ENCODE data around the gene IGSF9B.

IGSF9B gene

GRCh38 chr11:133961890-133962289, 5.1 kb upstream of the IGSF9B start:
- Histone ChIP-seq H4K20me1 (ENCODE audit: insufficient read depth, low read length) (no peaks in the 10 kb centered on the region), H3K9ac (ENCODE audit: low read length) (no peak overlapping the region), H3K4me1 (ENCODE audit: low read length) (no peaks in the 10 kb centered on the region), H2AFZ (ENCODE audit: low read depth, low read length) (no peak overlapping the region), H3K79me2 (ENCODE audit: low read length) (no peaks in the 10 kb centered on the region), H3K9me3 (ENCODE audit: insufficient read depth, low read length) (no peaks in the 10 kb centered on the region), H3K4me2 (ENCODE audit: low read length) (no peak overlapping the region), H3K27me3 (ENCODE audit: low read depth, low read length) (peaks cover 2% of the 10 kb centered on the region; the same call in 1 of the 2 replicates), H3K36me3 (replicated peaks; ENCODE audit: low read depth, low read length) (no peaks in the 10 kb centered on the region), H3K27ac (ENCODE audit: low read length) (no peak overlapping the region), H3K4me3 (ENCODE audit: low read length) (no peak overlapping the region)
- TF ChIP-seq CTCF (IDR thresholded peaks at IDR 0.05; ENCODE audit: low read depth, low read length) (no peak), EZH2phosphoT487 (IDR thresholded peaks at IDR 0.05; ENCODE audit: low read depth) (no peak)

- no peaks in the 10 kb centered on the region for H3K79me2 ChIP-seq (ENCODE audit: low read length)
- no peak overlapping the region for H3K9ac ChIP-seq (ENCODE audit: low read length)
- H3K4me3 ChIP-seq (ENCODE audit: low read length), result no peak overlapping the region
- H3K27ac ChIP-seq (ENCODE audit: low read length), result no peak overlapping the region
- H3K4me2 ChIP-seq (ENCODE audit: low read length), result no peak overlapping the region
- H2AFZ ChIP-seq (ENCODE audit: low read depth, low read length), result no peak overlapping the region
- H3K4me1 ChIP-seq (ENCODE audit: low read length), result no peaks in the 10 kb centered on the region
- H4K20me1 ChIP-seq (ENCODE audit: insufficient read depth, low read length), result no peaks in the 10 kb centered on the region
- no peak for TF ChIP-seq CTCF (IDR thresholded peaks at IDR 0.05; ENCODE audit: low read depth, low read length)
- TF ChIP-seq EZH2phosphoT487 (IDR thresholded peaks at IDR 0.05; ENCODE audit: low read depth), result no peak
- no peaks in the 10 kb centered on the region for H3K36me3 ChIP-seq (replicated peaks; ENCODE audit: low read depth, low read length)
- H3K9me3 ChIP-seq (ENCODE audit: insufficient read depth, low read length), result no peaks in the 10 kb centered on the region
- H3K27me3 ChIP-seq (ENCODE audit: low read depth, low read length), result peaks cover 2% of the 10 kb centered on the region; the same call in 1 of the 2 replicates
These were observed 1.1 kb upstream of the IGSF9B start for GRCh38 chr11:133957900-133958299.

DNA sequence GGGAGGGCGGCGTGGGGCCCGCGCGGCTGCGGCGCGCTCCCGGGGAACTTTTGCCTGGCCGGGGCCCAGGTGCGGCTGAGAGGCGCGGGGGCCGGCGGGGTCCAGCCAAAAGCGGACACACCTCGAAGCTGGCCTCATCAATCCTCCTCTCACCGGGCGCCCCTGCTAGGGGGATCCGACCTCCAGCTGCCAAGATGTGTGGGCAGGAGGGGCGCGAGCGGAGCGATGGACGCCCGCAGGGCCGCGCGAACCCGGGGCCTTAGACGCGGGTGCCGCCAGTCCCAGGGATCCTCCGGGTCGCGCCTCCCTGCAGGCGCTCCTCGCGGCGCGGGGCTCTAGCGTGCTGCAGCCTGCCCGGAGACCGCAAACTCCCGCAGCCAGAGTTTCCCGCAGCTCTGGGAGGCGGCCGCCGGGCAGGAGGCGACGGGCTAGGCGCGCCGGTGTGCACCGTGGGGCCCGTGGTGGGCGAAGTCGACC, 785 bp downstream of the IGSF9B start:
- Histone ChIP-seq H3K27me3 (ENCODE audit: low read depth, low read length) (0 out of 2 replicates have a peak, but pooled peaks cover 2% of the 10 kb centered on the region), H3K9me3 (ENCODE audit: insufficient read depth, low read length) (no peaks in the 10 kb centered on the region), H3K36me3 (replicated peaks; ENCODE audit: low read depth, low read length) (no peaks in the 10 kb centered on the region), H4K20me1 (ENCODE audit: insufficient read depth, low read length) (no peaks in the 10 kb centered on the region), H3K4me2 (ENCODE audit: low read length) (no peak overlapping the region), H3K4me1 (ENCODE audit: low read length) (no peaks in the 10 kb centered on the region), H2AFZ (ENCODE audit: low read depth, low read length) (no peak overlapping the region), H3K27ac (ENCODE audit: low read length) (no peak overlapping the region), H3K4me3 (ENCODE audit: low read length) (no peak overlapping the region), H3K79me2 (ENCODE audit: low read length) (no peaks in the 10 kb centered on the region), H3K9ac (ENCODE audit: low read length) (no peak overlapping the region)
- TF ChIP-seq CTCF (IDR thresholded peaks at IDR 0.05; ENCODE audit: low read depth, low read length) (no peak), EZH2phosphoT487 (IDR thresholded peaks at IDR 0.05; ENCODE audit: low read depth) (no peak)

DNA sequence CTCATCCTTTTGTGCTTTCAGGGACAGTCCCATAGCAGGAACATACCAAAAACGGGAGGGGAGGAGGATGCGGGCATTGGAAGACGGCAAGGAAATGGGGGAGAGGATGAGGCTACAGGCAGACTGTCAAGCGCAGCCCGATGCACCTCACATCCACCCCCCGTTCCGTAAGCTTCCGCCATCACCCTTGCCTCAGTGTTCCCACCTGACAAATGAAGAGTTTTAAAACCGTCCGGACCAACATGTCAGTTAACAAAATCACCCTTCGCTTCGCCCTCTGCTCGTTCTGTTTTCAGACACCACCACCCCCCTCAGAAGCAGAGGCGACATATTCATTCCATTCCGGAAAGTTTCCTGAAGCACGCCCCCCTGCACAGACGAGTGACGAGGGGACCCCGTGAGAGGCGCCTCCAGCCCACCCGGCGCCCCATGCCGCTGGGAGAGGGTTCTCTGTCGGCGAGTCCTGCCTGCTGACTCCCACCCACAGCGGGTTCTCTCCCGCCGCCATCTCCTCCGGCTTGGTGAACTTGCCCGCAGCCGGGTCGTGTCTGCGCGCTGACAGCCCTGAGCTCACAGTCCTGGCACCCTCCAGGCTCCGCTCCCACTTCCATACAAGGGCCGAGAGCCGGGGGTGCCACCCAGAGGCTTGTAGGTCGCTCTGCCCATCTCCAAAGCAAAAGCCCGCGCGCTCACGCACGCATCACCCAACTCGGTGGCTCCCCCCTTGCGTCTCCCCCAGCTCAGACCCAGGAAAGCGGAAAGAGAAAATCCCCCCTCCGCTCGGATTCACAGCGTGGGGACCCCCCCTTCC, 1.5 kb downstream of the IGSF9B start:
- no peaks in the 10 kb centered on the region for H3K4me1 ChIP-seq (ENCODE audit: low read length)
- no peaks in the 10 kb centered on the region for H3K36me3 ChIP-seq (replicated peaks; ENCODE audit: low read depth, low read length)

More for the DNA sequence above, 1.5 kb downstream of the IGSF9B start:
- TF ChIP-seq CTCF (IDR thresholded peaks at IDR 0.05; ENCODE audit: low read depth, low read length), result no peak
- no peak for TF ChIP-seq EZH2phosphoT487 (IDR thresholded peaks at IDR 0.05; ENCODE audit: low read depth)
- Histone ChIP-seq H3K9me3 (ENCODE audit: insufficient read depth, low read length) (no peaks in the 10 kb centered on the region), H2AFZ (ENCODE audit: low read depth, low read length) (no peak overlapping the region), H4K20me1 (ENCODE audit: insufficient read depth, low read length) (no peaks in the 10 kb centered on the region), H3K9ac (ENCODE audit: low read length) (no peak overlapping the region), H3K27me3 (ENCODE audit: low read depth, low read length) (0 out of 2 replicates have a peak, but pooled peaks cover 2% of the 10 kb centered on the region), H3K4me3 (ENCODE audit: low read length) (no peak overlapping the region), H3K4me2 (ENCODE audit: low read length) (no peak overlapping the region), H3K79me2 (ENCODE audit: low read length) (no peaks in the 10 kb centered on the region), H3K27ac (ENCODE audit: low read length) (no peak overlapping the region)

All from OCI-LY3 (cell line).